ENCODE measurements around the gene ZC3H13. TPM values are rescaled to one million over a fixed set of nuclear protein-coding genes. Genes with fewer than 3 reads are reported as not detected.

ZC3H13 gene
- total RNA-seq, 6 experiments from 2014 or later: 31.8 to 40.1 (median 35.6) TPM

DNA sequence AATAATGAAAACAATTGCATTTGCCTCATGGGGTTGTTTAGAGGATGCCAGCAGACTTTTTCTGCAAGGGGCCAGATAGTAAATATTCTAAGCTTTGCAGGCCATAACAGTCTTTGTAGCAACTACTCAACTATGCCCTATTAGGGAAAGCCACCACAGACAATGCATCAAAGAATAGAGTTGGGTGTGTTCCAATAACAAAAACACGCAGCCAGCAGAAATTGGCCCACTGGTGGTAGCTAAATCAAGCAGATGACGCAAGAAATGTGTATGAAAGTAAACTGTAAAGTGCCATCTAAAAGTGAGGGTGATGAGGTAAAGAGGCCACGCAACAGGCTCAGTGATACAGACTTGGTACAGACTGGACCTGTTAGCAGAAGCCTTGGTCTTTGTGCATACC lies 125.8 kb downstream of the ZC3H13 start:
- Mint-ChIP-seq H3K4me1 (ENCODE audit: low read depth) (no peaks in the 10 kb centered on the region), H3K4me3 (no peak overlapping the region), H3K36me3 (ENCODE audit: low read depth) (no peaks in the 10 kb centered on the region), H3K9me3 (no peaks in the 10 kb centered on the region), H3K27me3 (ENCODE audit: insufficient read depth) (peaks cover 8% of the 10 kb centered on the region), H3K27ac (no peak overlapping the region)
- DNase-seq: no peak
- TF ChIP-seq, protein P1, sequence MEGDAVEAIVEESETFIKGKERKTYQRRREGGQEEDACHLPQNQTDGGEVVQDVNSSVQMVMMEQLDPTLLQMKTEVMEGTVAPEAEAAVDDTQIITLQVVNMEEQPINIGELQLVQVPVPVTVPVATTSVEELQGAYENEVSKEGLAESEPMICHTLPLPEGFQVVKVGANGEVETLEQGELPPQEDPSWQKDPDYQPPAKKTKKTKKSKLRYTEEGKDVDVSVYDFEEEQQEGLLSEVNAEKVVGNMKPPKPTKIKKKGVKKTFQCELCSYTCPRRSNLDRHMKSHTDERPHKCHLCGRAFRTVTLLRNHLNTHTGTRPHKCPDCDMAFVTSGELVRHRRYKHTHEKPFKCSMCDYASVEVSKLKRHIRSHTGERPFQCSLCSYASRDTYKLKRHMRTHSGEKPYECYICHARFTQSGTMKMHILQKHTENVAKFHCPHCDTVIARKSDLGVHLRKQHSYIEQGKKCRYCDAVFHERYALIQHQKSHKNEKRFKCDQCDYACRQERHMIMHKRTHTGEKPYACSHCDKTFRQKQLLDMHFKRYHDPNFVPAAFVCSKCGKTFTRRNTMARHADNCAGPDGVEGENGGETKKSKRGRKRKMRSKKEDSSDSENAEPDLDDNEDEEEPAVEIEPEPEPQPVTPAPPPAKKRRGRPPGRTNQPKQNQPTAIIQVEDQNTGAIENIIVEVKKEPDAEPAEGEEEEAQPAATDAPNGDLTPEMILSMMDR (IDR thresholded peaks at IDR 0.05): no peak

GRCh38 chr13:45925151-45925550 lies 127.4 kb downstream of the ZC3H13 start:
- Mint-ChIP-seq H3K9me3 (no peaks in the 10 kb centered on the region), H3K4me3 (no peak overlapping the region), H3K36me3 (ENCODE audit: low read depth) (no peaks in the 10 kb centered on the region), H3K4me1 (ENCODE audit: low read depth) (no peaks in the 10 kb centered on the region), H3K27me3 (ENCODE audit: insufficient read depth) (peaks cover 5% of the 10 kb centered on the region; the same call in 1 of the 2 replicates), H3K27ac (no peak overlapping the region)
- no peak for DNase-seq
- TF ChIP-seq, protein P1 (IDR thresholded peaks at IDR 0.05): peak; percentile 33; the same call in 1 of the 2 replicates

GRCh38 chr13:45921162-45921736 lies 131.3 kb downstream of the ZC3H13 start:
- H3K27ac Mint-ChIP-seq: no peak overlapping the region
- no peaks in the 10 kb centered on the region for H3K9me3 Mint-ChIP-seq
- peaks cover 5% of the 10 kb centered on the region; the same call in 1 of the 2 replicates for H3K27me3 Mint-ChIP-seq (ENCODE audit: insufficient read depth)
- no peak for DNase-seq
- H3K4me3 Mint-ChIP-seq: no peak overlapping the region
- TF ChIP-seq, protein P1 (IDR thresholded peaks at IDR 0.05): no peak
- H3K4me1 Mint-ChIP-seq (ENCODE audit: low read depth): no peaks in the 10 kb centered on the region
- H3K36me3 Mint-ChIP-seq (ENCODE audit: low read depth): no peaks in the 10 kb centered on the region

DNA sequence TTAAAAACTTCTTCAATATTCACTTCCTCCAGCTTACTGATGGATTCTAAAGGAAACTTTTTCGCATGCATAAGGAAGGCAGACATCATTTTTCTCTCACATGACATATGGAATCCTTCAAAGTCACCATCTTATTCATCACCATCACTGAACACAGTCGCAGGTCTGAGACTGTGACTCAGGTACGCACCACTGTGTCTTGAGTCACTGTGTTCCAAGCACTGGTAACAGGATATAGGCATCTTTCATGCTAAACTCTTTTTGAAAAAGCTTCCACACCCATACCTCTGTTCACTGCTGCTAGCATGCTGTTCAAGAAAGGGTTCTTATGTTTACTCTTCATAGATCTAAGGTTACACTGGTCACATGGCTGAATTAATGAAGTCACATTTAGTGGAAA lies 133.9 kb downstream of the ZC3H13 start:
- Mint-ChIP-seq H3K27me3 (ENCODE audit: insufficient read depth) (no peaks in the 10 kb centered on the region; the same call in 1 of the 2 replicates), H3K9me3 (no peaks in the 10 kb centered on the region), H3K4me3 (no peak overlapping the region), H3K27ac (no peak overlapping the region), H3K4me1 (ENCODE audit: low read depth) (no peaks in the 10 kb centered on the region), H3K36me3 (ENCODE audit: low read depth) (no peaks in the 10 kb centered on the region)
- DNase-seq: no peak
- TF ChIP-seq, protein P1 (IDR thresholded peaks at IDR 0.05): no peak

GRCh38 chr13:45917019-45917418 lies 135.5 kb downstream of the ZC3H13 start:
- Mint-ChIP-seq H3K4me3 (no peak overlapping the region), H3K36me3 (ENCODE audit: low read depth) (no peaks in the 10 kb centered on the region), H3K27me3 (ENCODE audit: insufficient read depth) (no peaks in the 10 kb centered on the region; the same call in 1 of the 2 replicates), H3K9me3 (no peaks in the 10 kb centered on the region), H3K4me1 (ENCODE audit: low read depth) (no peaks in the 10 kb centered on the region), H3K27ac (no peak overlapping the region)
- TF ChIP-seq, protein P1 (IDR thresholded peaks at IDR 0.05): no peak
- no peak for DNase-seq

Data from HFFc6 (cell line).